Retinal pigment epithelial cell (primary cell): Measurements from ENCODE around the gene TSPEAR.
A peak's percentile ranks its signal among the peaks of the same experiment; 100 is the strongest.

Experiments used
- DNase-seq: peaks from one replicate; pipeline ENCODE4 v3.0.0-alpha.2; 2010; ENCODE audit warnings: low read depth
- H3K4me3 ChIP-seq: 2 replicates; pipeline ENCODE4 v1.5.1; 2011; ENCODE audit warnings: mild to moderate bottlenecking, low read length, control low read depth, moderate library complexity
- CTCF ChIP-seq: conservative IDR thresholded peaks from 2 replicates; pipeline ENCODE4 v1.5.1; 2011; ENCODE audit warnings: low read depth, low read length, control low read depth, inconsistent platforms

Gene TSPEAR

GRCh38 chr21:44509539-44509938 lies 201.8 kb downstream of the TSPEAR start:
- no peak for DNase-seq
- peak; percentile 4 for TF ChIP-seq CTCF
- no peak overlapping the region for H3K4me3 ChIP-seq

- H3K4me3 ChIP-seq, result no peak overlapping the region
Observed at GRCh38 chr21:44508711-44509445, 202.5 kb downstream of the TSPEAR start.

GRCh38 chr21:44508426-44508710 lies 203.0 kb downstream of the TSPEAR start:
- H3K4me3 ChIP-seq, result no peak overlapping the region
- no peak for DNase-seq
- TF ChIP-seq CTCF, result no peak

More at GRCh38 chr21:44508711-44509445, 202.5 kb downstream of the TSPEAR start:
- DNase-seq, result no peak
- no peak for TF ChIP-seq CTCF

- no peak overlapping the region for H3K4me3 ChIP-seq
- TF ChIP-seq CTCF, result no peak
- DNase-seq, result no peak
Observed at GRCh38 chr21:44507673-44508425, 203.5 kb downstream of the TSPEAR start.

- DNase-seq, result no peak
- no peak for TF ChIP-seq CTCF
- H3K4me3 ChIP-seq, result no peak overlapping the region
Observed at GRCh38 chr21:44506279-44507255, 204.8 kb downstream of the TSPEAR start.

- no peak for TF ChIP-seq CTCF
- no peak for DNase-seq
- no peak overlapping the region for H3K4me3 ChIP-seq
Observed at GRCh38 chr21:44505673-44506278, 205.6 kb downstream of the TSPEAR start.
